MCF 10A (cell line): Measurements from ENCODE around the gene C4orf54. TPM values are rescaled to one million over a fixed set of nuclear protein-coding genes. Genes with fewer than 3 reads are reported as not detected.
A peak's percentile ranks its signal among the peaks of the same experiment; 100 is the strongest.

Source experiments
- Bru-seq: library from RNA; stranded (reverse); fragments of 400-500 nt; gene quantifications from one replicate; lab custom pipeline; 2021; lab: Mats Ljungman, UMichigan
- BruChase-seq, 2 experiments: library from RNA; stranded (reverse); fragments of 400-500 nt; gene quantifications; one replicate each; lab custom pipeline; 2021; lab: Mats Ljungman, UMichigan
- BruUV-seq: library from RNA; stranded (reverse); fragments of 400-500 nt; replicated peaks from 2 replicates; lab custom pipeline; 2021; lab: Mats Ljungman, UMichigan
- CTCF ChIA-PET: fragments of 300-600 bp; sonication (Branson Sonifier 250); formaldehyde crosslinking; extraction: SDS; loops from one replicate; lab custom pipeline; 2021; ENCODE audit warnings: antibody characterized with exemption, inconsistent platforms; lab: Yijun Ruan, JAX
- POLR2A ChIA-PET: fragments of 300-600, 350-650 bp; sonication (Branson Sonifier 250); formaldehyde crosslinking; extraction: SDS; loops from one replicate; lab custom pipeline; 2020; ENCODE audit warnings: antibody characterized with exemption, inconsistent platforms; lab: Yijun Ruan, JAX
- DNase-seq: peaks from one replicate; pipeline ENCODE4 v3.0.0-alpha.2; 2018; ENCODE audit not compliant: unreplicated experiment
- H3K27ac Mint-ChIP-seq: one replicate; pipeline ENCODE4 v1.8.0; 2022; ENCODE audit warnings: mild to moderate bottlenecking, low read depth, mixed read lengths; ENCODE audit not compliant: unreplicated experiment
- H3K27me3 Mint-ChIP-seq: one replicate; pipeline ENCODE4 v1.8.0; 2022; ENCODE audit warnings: mixed read lengths; ENCODE audit not compliant: insufficient read depth, unreplicated experiment
- H3K36me3 Mint-ChIP-seq: one replicate; pipeline ENCODE4 v1.8.0; 2022; ENCODE audit warnings: mild to moderate bottlenecking, moderate library complexity, mixed read lengths; ENCODE audit not compliant: insufficient read depth, unreplicated experiment
- H3K4me1 Mint-ChIP-seq: one replicate; pipeline ENCODE4 v1.8.0; 2022; ENCODE audit warnings: mixed read lengths; ENCODE audit not compliant: insufficient read depth, unreplicated experiment
- H3K4me3 Mint-ChIP-seq: one replicate; pipeline ENCODE4 v1.8.0; 2022; ENCODE audit warnings: mild to moderate bottlenecking, moderate library complexity, mixed read lengths; ENCODE audit not compliant: unreplicated experiment
- H3K9me3 Mint-ChIP-seq: one replicate; pipeline ENCODE4 v1.8.0; 2022; ENCODE audit warnings: mixed read lengths; ENCODE audit not compliant: unreplicated experiment
- intact Hi-C: fragments of 100-400 bp; cut with micrococcal nuclease; formaldehyde crosslinking; loops from 2 replicates; pipeline ENCODE4 v1.14.1; 2022
- long read RNA-seq: library from polyadenylated mRNA; stranded (forward); transcript quantifications from one replicate; pipeline ENCODE4 v2.0.0, GENCODE V29; 2022
- total RNA-seq: library from RNA; stranded (reverse); gene quantifications from 2 replicates; pipeline ENCODE4 v1.2.3, GENCODE V29; 2022
- TF ChIP-seq, protein P1 (sequence below): fragments of 200-600 bp; IDR thresholded peaks from one replicate; pipeline ENCODE4 v1.8.0; 2022; ENCODE audit warnings: antibody characterized with exemption, mild to moderate bottlenecking; ENCODE audit not compliant: unreplicated experiment

The C4orf54 gene
- not detected in 2 replicates for total RNA-seq
- Bru-seq, nascent RNA: percentile 9 among the genes with signal in this experiment
- BruChase-seq, experiment 1, labeled RNA remaining after a 6-hour chase: not detected
- BruChase-seq, experiment 2, labeled RNA remaining after a 2-hour chase: percentile 9 among the genes with signal in this experiment
- long read RNA-seq: 0 reads

DNA sequence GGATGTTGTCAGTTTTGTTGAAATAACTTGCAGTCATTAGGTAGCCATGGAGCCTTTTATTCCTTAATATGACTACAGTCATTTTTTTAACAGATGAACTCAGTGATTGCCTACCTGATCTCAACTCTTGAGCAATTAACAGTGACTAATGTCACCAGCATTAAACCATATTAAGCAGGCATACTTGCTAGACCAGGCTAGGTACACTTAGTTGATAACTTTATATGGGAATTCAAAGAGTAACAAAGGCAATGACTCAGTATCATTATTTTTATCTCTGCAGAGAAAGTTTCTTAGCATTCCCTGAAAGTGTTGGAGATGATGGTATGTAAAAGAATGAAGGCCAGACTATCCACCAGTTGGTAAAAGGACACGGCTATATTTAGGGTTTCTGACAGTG, at the start of gene C4orf54:
Gene C4orf54 (minus strand): TSS at position 31 of the 400 bp plus-strand sequence. CDS start 3,180 bp downstream, outside the sequence.
- H3K4me3 Mint-ChIP-seq: no peak within 1 kb of the TSS
- intact Hi-C loops: no loop called here
- CTCF ChIA-PET: interaction anchor here (0.6 to 1.5 kb wide), 3 partner anchors 10 to 172 kb away, joined by 3 to 7 read pairs (median 4); no protein-coding TSS in a partner anchor
- no peak for DNase-seq
- BruUV-seq: no TSS peak
- no peaks in the 10 kb centered on the region for H3K27me3 Mint-ChIP-seq
- H3K9me3 Mint-ChIP-seq: no peaks in the 10 kb centered on the region
- POLR2A ChIA-PET: interaction anchor here (1.4 kb wide), 1 partner anchor 53 kb away, joined by 4 read pairs; no protein-coding TSS in a partner anchor
- H3K27ac Mint-ChIP-seq: no peak within 1 kb of the TSS
- H3K4me1 Mint-ChIP-seq: peaks cover 14% of the 10 kb centered on the region
- TF ChIP-seq, protein P1, sequence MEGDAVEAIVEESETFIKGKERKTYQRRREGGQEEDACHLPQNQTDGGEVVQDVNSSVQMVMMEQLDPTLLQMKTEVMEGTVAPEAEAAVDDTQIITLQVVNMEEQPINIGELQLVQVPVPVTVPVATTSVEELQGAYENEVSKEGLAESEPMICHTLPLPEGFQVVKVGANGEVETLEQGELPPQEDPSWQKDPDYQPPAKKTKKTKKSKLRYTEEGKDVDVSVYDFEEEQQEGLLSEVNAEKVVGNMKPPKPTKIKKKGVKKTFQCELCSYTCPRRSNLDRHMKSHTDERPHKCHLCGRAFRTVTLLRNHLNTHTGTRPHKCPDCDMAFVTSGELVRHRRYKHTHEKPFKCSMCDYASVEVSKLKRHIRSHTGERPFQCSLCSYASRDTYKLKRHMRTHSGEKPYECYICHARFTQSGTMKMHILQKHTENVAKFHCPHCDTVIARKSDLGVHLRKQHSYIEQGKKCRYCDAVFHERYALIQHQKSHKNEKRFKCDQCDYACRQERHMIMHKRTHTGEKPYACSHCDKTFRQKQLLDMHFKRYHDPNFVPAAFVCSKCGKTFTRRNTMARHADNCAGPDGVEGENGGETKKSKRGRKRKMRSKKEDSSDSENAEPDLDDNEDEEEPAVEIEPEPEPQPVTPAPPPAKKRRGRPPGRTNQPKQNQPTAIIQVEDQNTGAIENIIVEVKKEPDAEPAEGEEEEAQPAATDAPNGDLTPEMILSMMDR: no peak
- H3K36me3 Mint-ChIP-seq: no peaks in the 10 kb centered on the region

- Mint-ChIP-seq H3K27ac (no peak overlapping the region), H3K27me3 (no peaks in the 10 kb centered on the region)
- CTCF ChIA-PET: no interaction called here
Measured at GRCh38 chr4:99705891-99706290, 48.3 kb upstream of the C4orf54 start.

DNA sequence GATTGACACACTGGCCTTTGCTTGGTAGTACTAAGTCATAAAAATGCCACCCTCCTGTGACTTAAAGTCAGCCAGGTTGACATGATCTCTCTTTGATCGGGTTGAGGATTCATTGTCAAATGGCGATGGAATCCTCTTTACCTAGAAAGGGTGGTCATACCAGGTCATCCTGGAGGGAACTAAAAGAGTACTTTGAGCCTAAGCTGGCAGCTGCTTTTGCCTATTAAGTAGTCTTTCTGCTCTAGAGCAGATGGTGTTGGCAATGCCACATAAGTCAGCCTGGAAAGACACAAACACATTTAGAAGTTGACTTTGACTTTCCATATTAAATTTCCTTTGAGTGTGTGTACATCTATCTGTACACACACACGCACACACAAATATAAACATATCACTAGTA, 39.2 kb upstream of the C4orf54 start:
- H3K27me3 Mint-ChIP-seq: no peaks in the 10 kb centered on the region
- no peaks in the 10 kb centered on the region for H3K4me1 Mint-ChIP-seq
- H3K9me3 Mint-ChIP-seq: no peaks in the 10 kb centered on the region
- no peak for DNase-seq
- ChIA-PET POLR2A (no interaction called here), CTCF (no interaction called here)
- no peak overlapping the region for H3K27ac Mint-ChIP-seq
- intact Hi-C loops: loop anchor here (10.0 kb wide), 1 partner anchor 82 kb away; no protein-coding TSS in a partner anchor
- TF ChIP-seq, protein P1: no peak
- no TSS peak for BruUV-seq
- H3K36me3 Mint-ChIP-seq: no peaks in the 10 kb centered on the region
- H3K4me3 Mint-ChIP-seq: no peak overlapping the region

More at GRCh38 chr4:99705891-99706290, 48.3 kb upstream of the C4orf54 start:
- TF ChIP-seq, protein P1: no peak
- no TSS peak for BruUV-seq
- no peak for DNase-seq
- Mint-ChIP-seq H3K4me1 (peaks cover 2% of the 10 kb centered on the region), H3K4me3 (no peak overlapping the region), H3K36me3 (no peaks in the 10 kb centered on the region), H3K9me3 (no peaks in the 10 kb centered on the region)
- intact Hi-C loops: no loop called here
- POLR2A ChIA-PET: no interaction called here

- no peak for DNase-seq
- Mint-ChIP-seq H3K27ac (no peak overlapping the region), H3K9me3 (peaks cover 15% of the 10 kb centered on the region), H3K27me3 (no peaks in the 10 kb centered on the region), H3K4me1 (no peaks in the 10 kb centered on the region), H3K36me3 (no peaks in the 10 kb centered on the region), H3K4me3 (no peak overlapping the region)
- ChIA-PET POLR2A (no interaction called here), CTCF (no interaction called here)
- BruUV-seq: no TSS peak
- intact Hi-C loops: loop anchor here (10.0 kb wide), 1 partner anchor 78 kb away; no protein-coding TSS in a partner anchor
- TF ChIP-seq, protein P1: no peak
Measured at GRCh38 chr4:99693140-99693539, 35.5 kb upstream of the C4orf54 start.
